ENCODE data around the gene SPATA46. TPM values are rescaled to one million over a fixed set of nuclear protein-coding genes. Genes with fewer than 3 reads are reported as not detected.

Gene SPATA46
- total and polyA plus RNA-seq, 12 donors, result not detected

- H3K27me3 ChIP-seq, result peaks cover 12% of the 10 kb centered on the region
- peak in 1 of 7 donors; percentile 4 for DNase-seq
- no peaks in the 10 kb centered on the region for H3K36me3 ChIP-seq (replicated peaks in 1 of 2)
- intact Hi-C loops (cut with DNase I), result no loop called here
- H3K4me1 ChIP-seq (replicated peaks in 1 of 2), result no peaks in the 10 kb centered on the region
- no peak overlapping the region for H3K4me3 ChIP-seq
- 76 to 91% (median 81%) methylated on average over 3 of the region's 3 CpGs for WGBS, 4 donors
- TF ChIP-seq CTCF (IDR thresholded peaks at IDR 0.05) (no peak), POLR2A (IDR thresholded peaks at IDR 0.05) (no peak)
- no peaks in the 10 kb centered on the region for H3K9me3 ChIP-seq (replicated peaks in 1 of 3)
- no peak overlapping the region for H3K27ac ChIP-seq
These were observed 19.7 kb upstream of the SPATA46 start for GRCh38 chr1:162396201-162396906.

- intact Hi-C loops (cut with DNase I), result loop anchor here in 1 of 2 donors (2.0 kb wide), 1 partner anchor 335 kb away; no protein-coding TSS in a partner anchor
- H3K4me3 ChIP-seq, result no peak overlapping the region
- WGBS, 4 donors, result 31 to 64% (median 50%) methylated on average over 4 of the region's 4 CpGs
- H3K27me3 ChIP-seq, result peaks cover 12% of the 10 kb centered on the region
- DNase-seq, result peak in 6 of 7 donors; percentile 29 to 72 (median 52)
- TF ChIP-seq CTCF (IDR thresholded peaks at IDR 0.05) (peak; percentile 70 to 96 (median 80)), POLR2A (IDR thresholded peaks at IDR 0.05) (no peak)
- no peaks in the 10 kb centered on the region for H3K4me1 ChIP-seq (replicated peaks in 1 of 2)
- H3K9me3 ChIP-seq (replicated peaks in 1 of 3), result no peaks in the 10 kb centered on the region
- H3K36me3 ChIP-seq (replicated peaks in 1 of 2), result no peaks in the 10 kb centered on the region
- no peak overlapping the region for H3K27ac ChIP-seq
These were observed 15.3 kb upstream of the SPATA46 start for GRCh38 chr1:162391790-162392563.

- WGBS, 4 donors, result 66 to 73% (median 68%) methylated on average over 15 of the region's 15 CpGs
- DNase-seq, result peak in 1 of 7 donors; percentile 35
- Histone ChIP-seq H3K4me3 (no peak overlapping the region), H3K27ac (no peak overlapping the region), H3K27me3 (peaks cover 12% of the 10 kb centered on the region), H3K4me1 (replicated peaks in 1 of 2) (no peaks in the 10 kb centered on the region), H3K9me3 (replicated peaks in 1 of 3) (no peaks in the 10 kb centered on the region), H3K36me3 (replicated peaks in 1 of 2) (no peaks in the 10 kb centered on the region)
- TF ChIP-seq CTCF (IDR thresholded peaks at IDR 0.05) (no peak), POLR2A (IDR thresholded peaks at IDR 0.05) (no peak)
- intact Hi-C loops (cut with DNase I), result loop anchor here in 1 of 2 donors (2.0 kb wide), 1 partner anchor 334 kb away; no protein-coding TSS in a partner anchor
These were observed 13.9 kb upstream of the SPATA46 start for GRCh38 chr1:162390396-162391185.

- no peaks in the 10 kb centered on the region for H3K4me1 ChIP-seq (replicated peaks in 1 of 2)
- no peak overlapping the region for H3K4me3 ChIP-seq
- H3K9me3 ChIP-seq (replicated peaks in 1 of 3), result no peaks in the 10 kb centered on the region
- H3K27me3 ChIP-seq, result peaks cover 12% of the 10 kb centered on the region
- 67 to 80% (median 69%) methylated on average over 8 to 9 of the region's 9 CpGs for WGBS, 4 donors
- intact Hi-C loops (cut with DNase I), result loop anchor here in 1 of 2 donors (2.0 kb wide), 1 partner anchor 333 kb away; no protein-coding TSS in a partner anchor
- no peak for TF ChIP-seq CTCF (IDR thresholded peaks at IDR 0.05)
- no peak for TF ChIP-seq POLR2A (IDR thresholded peaks at IDR 0.05)
- H3K27ac ChIP-seq, result peak overlapping the region in 1 of 5 donors; percentile 24
- DNase-seq, result peak in 1 of 7 donors; percentile 43
- H3K36me3 ChIP-seq (replicated peaks in 1 of 2), result no peaks in the 10 kb centered on the region
These were observed 13.3 kb upstream of the SPATA46 start for GRCh38 chr1:162389971-162390370.
